Liver (tissue), 9 donors: ENCODE data around the gene MLXIP. TPM values are rescaled to one million over a fixed set of nuclear protein-coding genes. Genes with fewer than 3 reads are reported as not detected.
A peak's percentile ranks its signal among the peaks of the same experiment; 100 is the strongest.

Experiments used
- DNase-seq: peaks from one replicate; pipeline ENCODE4 v3.0.0-alpha.2; 2017; ENCODE audit warnings: low spot score
- H3K27ac ChIP-seq, 2 donors: one replicate each; pipeline ENCODE4 v1.7.0; 2013; ENCODE audit warnings: inconsistent platforms in 2 of 2, low read length in 2 of 2, control low read depth in 1 of 2, low read depth in 1 of 2, mild to moderate bottlenecking in 1 of 2
- H3K27me3 ChIP-seq, 4 donors: one replicate each; pipeline versions ENCODE4 v1.6.1 to v1.7.0; 2013; ENCODE audit warnings: low read length in 3 of 4, inconsistent platforms in 1 of 4, mild to moderate bottlenecking in 1 of 4, moderate library complexity in 1 of 4; ENCODE audit not compliant: control insufficient read depth in 4 of 4, insufficient read depth in 4 of 4
- H3K36me3 ChIP-seq, 4 donors: one replicate each; pipeline versions ENCODE4 v1.6.1 to v1.7.0; 2013; ENCODE audit warnings: low read length in 3 of 4, mild to moderate bottlenecking in 3 of 4, low read depth in 1 of 4, moderate library complexity in 1 of 4; ENCODE audit not compliant: control insufficient read depth in 4 of 4, insufficient read depth in 3 of 4
- H3K4me1 ChIP-seq, 4 donors: one replicate each; pipeline versions ENCODE4 v1.6.1 to v1.7.0; 2013; ENCODE audit warnings: low read length in 3 of 4, mild to moderate bottlenecking in 3 of 4, moderate library complexity in 1 of 4; ENCODE audit not compliant: control insufficient read depth in 4 of 4, insufficient read depth in 4 of 4
- H3K4me3 ChIP-seq, 3 donors: one replicate each; pipeline versions ENCODE4 v1.6.1 to v1.7.0; 2013; ENCODE audit warnings: low read length in 3 of 3, control low read depth in 1 of 3, low read depth in 1 of 3, mild to moderate bottlenecking in 1 of 3
- H3K9ac ChIP-seq, 2 donors: one replicate each; pipeline ENCODE4 v1.7.0; 2013; ENCODE audit warnings: low read length in 2 of 2, mild to moderate bottlenecking in 2 of 2, moderate library complexity in 2 of 2, control low read depth in 1 of 2, low read depth in 1 of 2
- H3K9me3 ChIP-seq, 4 donors: one replicate each; pipeline versions ENCODE4 v1.6.1 to v1.7.0; 2013; ENCODE audit warnings: low read length in 3 of 4; ENCODE audit not compliant: control insufficient read depth in 4 of 4
- FOXA1 ChIP-seq: IDR thresholded peaks from 2 replicates; pipeline ENCODE4 v1.6.1; 2016; ENCODE audit warnings: antibody characterized with exemption
- FOXA2 ChIP-seq: IDR thresholded peaks from 2 replicates; pipeline ENCODE4 v1.6.1; 2016; ENCODE audit warnings: antibody characterized with exemption
- GABPA ChIP-seq, 2 donors: IDR thresholded peaks in 1 of 2; conservative IDR thresholded peaks in 1 of 2; 2 replicates each; pipeline ENCODE4 v1.6.1; 2016; ENCODE audit warnings: antibody characterized with exemption in 2 of 2, mild to moderate bottlenecking in 1 of 2, moderate library complexity in 1 of 2
- HNF4G ChIP-seq: IDR thresholded peaks from 2 replicates; pipeline ENCODE4 v1.6.1; 2016; ENCODE audit warnings: antibody characterized with exemption
- JUND ChIP-seq, 2 donors: IDR thresholded peaks; 2 replicates each; pipeline ENCODE4 v1.6.1; 2016; ENCODE audit warnings: antibody characterized with exemption in 2 of 2
- RAD21 ChIP-seq, 2 donors: IDR thresholded peaks; 2 replicates each; pipeline ENCODE4 v1.6.1; 2016; ENCODE audit warnings: antibody characterized with exemption in 2 of 2, mild to moderate bottlenecking in 2 of 2
- REST ChIP-seq: IDR thresholded peaks from 2 replicates; pipeline ENCODE4 v1.6.1; 2016; ENCODE audit warnings: antibody characterized with exemption, mild to moderate bottlenecking
- RXRA ChIP-seq, 2 donors: IDR thresholded peaks; 2 replicates each; pipeline ENCODE4 v1.6.1; 2017 to 2018; ENCODE audit warnings: antibody characterized with exemption in 2 of 2, mild to moderate bottlenecking in 1 of 2
- YY1 ChIP-seq: IDR thresholded peaks from 2 replicates; pipeline ENCODE4 v1.6.1; 2016; ENCODE audit warnings: antibody characterized with exemption, mild to moderate bottlenecking
- WGBS: extraction: QIAGEN DNeasy Blood & Tissue Kit; methylation state at CpG from one replicate; pipeline ENCODE4 v1.1.7; 2013; 5-methylcytosine and 5-hydroxymethylcytosine counted together
- polyA plus RNA-seq, 2 donors: library from polyadenylated mRNA; stranded (reverse) in 1 of 2; unstranded in 1 of 2; fragments of 200-250 nt in 1 of 2; fragments of >200 nt in 1 of 2; fragmentation: Nextera tagmentation in 1 of 2; extraction: Ambion mirVana in 1 of 2; gene quantifications; one replicate each; pipeline versions ENCODE4 v1.2.1 to v1.2.3, GENCODE V29; 2013 to 2015
- total RNA-seq, 2 donors: library from RNA; depleted of rRNA; stranded (reverse); fragments of >200 nt; gene quantifications; one replicate each; pipeline ENCODE4 v1.2.3, GENCODE V29; 2014
- TF ChIP-seq, protein P1 (sequence below): fragments of 150-350 bp; IDR thresholded peaks from 2 replicates; pipeline ENCODE4 v1.5.1; 2017; ENCODE audit warnings: improper control_type of control experiment, low read depth, low read length; ENCODE audit not compliant: missing input control
- TF ChIP-seq, protein P2 (sequence below): IDR thresholded peaks from 2 replicates; pipeline ENCODE4 v1.6.1; 2016; ENCODE audit warnings: antibody characterized with exemption
- TF ChIP-seq, protein P3 (sequence below): IDR thresholded peaks from 2 replicates; pipeline ENCODE4 v1.6.1; 2016; ENCODE audit warnings: antibody characterized with exemption
- TF ChIP-seq, protein P4 (sequence below): IDR thresholded peaks from 2 replicates; pipeline ENCODE4 v1.6.1; 2016; ENCODE audit warnings: antibody characterized with exemption
- donor health status: healthy.
- donor health status: healthy.
- donor health status: healthy.
- donor health status: healthy.
- donor health status: healthy.

Gene MLXIP
- total and polyA plus RNA-seq, 4 donors = 10.6 to 19.5 (median 11.0) TPM

- TF ChIP-seq, protein P1, sequence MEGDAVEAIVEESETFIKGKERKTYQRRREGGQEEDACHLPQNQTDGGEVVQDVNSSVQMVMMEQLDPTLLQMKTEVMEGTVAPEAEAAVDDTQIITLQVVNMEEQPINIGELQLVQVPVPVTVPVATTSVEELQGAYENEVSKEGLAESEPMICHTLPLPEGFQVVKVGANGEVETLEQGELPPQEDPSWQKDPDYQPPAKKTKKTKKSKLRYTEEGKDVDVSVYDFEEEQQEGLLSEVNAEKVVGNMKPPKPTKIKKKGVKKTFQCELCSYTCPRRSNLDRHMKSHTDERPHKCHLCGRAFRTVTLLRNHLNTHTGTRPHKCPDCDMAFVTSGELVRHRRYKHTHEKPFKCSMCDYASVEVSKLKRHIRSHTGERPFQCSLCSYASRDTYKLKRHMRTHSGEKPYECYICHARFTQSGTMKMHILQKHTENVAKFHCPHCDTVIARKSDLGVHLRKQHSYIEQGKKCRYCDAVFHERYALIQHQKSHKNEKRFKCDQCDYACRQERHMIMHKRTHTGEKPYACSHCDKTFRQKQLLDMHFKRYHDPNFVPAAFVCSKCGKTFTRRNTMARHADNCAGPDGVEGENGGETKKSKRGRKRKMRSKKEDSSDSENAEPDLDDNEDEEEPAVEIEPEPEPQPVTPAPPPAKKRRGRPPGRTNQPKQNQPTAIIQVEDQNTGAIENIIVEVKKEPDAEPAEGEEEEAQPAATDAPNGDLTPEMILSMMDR = no peak
- TF ChIP-seq RXRA (IDR thresholded peaks at IDR 0.05) = no peak
- TF ChIP-seq, protein P2, sequence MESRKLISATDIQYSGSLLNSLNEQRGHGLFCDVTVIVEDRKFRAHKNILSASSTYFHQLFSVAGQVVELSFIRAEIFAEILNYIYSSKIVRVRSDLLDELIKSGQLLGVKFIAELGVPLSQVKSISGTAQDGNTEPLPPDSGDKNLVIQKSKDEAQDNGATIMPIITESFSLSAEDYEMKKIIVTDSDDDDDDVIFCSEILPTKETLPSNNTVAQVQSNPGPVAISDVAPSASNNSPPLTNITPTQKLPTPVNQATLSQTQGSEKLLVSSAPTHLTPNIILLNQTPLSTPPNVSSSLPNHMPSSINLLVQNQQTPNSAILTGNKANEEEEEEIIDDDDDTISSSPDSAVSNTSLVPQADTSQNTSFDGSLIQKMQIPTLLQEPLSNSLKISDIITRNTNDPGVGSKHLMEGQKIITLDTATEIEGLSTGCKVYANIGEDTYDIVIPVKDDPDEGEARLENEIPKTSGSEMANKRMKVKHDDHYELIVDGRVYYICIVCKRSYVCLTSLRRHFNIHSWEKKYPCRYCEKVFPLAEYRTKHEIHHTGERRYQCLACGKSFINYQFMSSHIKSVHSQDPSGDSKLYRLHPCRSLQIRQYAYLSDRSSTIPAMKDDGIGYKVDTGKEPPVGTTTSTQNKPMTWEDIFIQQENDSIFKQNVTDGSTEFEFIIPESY = no peak
Measured at GRCh38 chr12:122189626-122190475, 111.3 kb downstream of the MLXIP start (continued).

GRCh38 chr12:122190842-122191668, 112.5 kb downstream of the MLXIP start:
- DNase-seq = peak; percentile 76
- TF ChIP-seq RXRA (IDR thresholded peaks at IDR 0.05) = peak; percentile 23 to 53
- TF ChIP-seq YY1 = no peak
- TF ChIP-seq RAD21 (IDR thresholded peaks at IDR 0.05) = peak; percentile 93 to 95
- TF ChIP-seq FOXA2 = no peak
- TF ChIP-seq, protein P1 = peak; percentile 94
- no peaks in the 10 kb centered on the region for H3K9me3 ChIP-seq
- H3K27me3 ChIP-seq = no peaks in the 10 kb centered on the region
- H3K9ac ChIP-seq = no peak overlapping the region
- 62% methylated on average over 18 of the region's 18 CpGs for WGBS
- H3K36me3 ChIP-seq = no peaks in the 10 kb centered on the region
- peaks cover 0 to under 1% (median under 1%) of the 10 kb centered on the region in 4 donors for H3K4me1 ChIP-seq
- H3K4me3 ChIP-seq = no peak overlapping the region
- no peak overlapping the region for H3K27ac ChIP-seq

GRCh38 chr12:122192441-122192840, 113.9 kb downstream of the MLXIP start:
- Histone ChIP-seq H3K4me1 (no peaks in the 10 kb centered on the region), H3K36me3 (no peaks in the 10 kb centered on the region), H3K27ac (no peak overlapping the region), H3K27me3 (peaks cover 0 to 3% (median 0%) of the 10 kb centered on the region in 4 donors), H3K9me3 (no peaks in the 10 kb centered on the region), H3K4me3 (no peak overlapping the region), H3K9ac (no peak overlapping the region)
- DNase-seq = no peak
- 87% methylated on average over 11 of the region's 11 CpGs for WGBS
- TF ChIP-seq GABPA (IDR thresholded peaks at IDR 0.05 in 1 of 2, conservative IDR thresholded peaks at IDR 0.05 in 1 of 2) (no peak), RXRA (IDR thresholded peaks at IDR 0.05) (no peak), REST (no peak), HNF4G (no peak), FOXA2 (no peak), FOXA1 (no peak), YY1 (no peak), JUND (IDR thresholded peaks at IDR 0.05) (no peak)
- TF ChIP-seq, protein P3, sequence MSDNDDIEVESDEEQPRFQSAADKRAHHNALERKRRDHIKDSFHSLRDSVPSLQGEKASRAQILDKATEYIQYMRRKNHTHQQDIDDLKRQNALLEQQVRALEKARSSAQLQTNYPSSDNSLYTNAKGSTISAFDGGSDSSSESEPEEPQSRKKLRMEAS = no peak
- TF ChIP-seq, protein P1 = no peak
- TF ChIP-seq, protein P4, sequence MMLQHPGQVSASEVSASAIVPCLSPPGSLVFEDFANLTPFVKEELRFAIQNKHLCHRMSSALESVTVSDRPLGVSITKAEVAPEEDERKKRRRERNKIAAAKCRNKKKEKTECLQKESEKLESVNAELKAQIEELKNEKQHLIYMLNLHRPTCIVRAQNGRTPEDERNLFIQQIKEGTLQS = no peak
